Measurements from ENCODE around the gene PTBP1. TPM values are rescaled to one million over a fixed set of nuclear protein-coding genes. Genes with fewer than 3 reads are reported as not detected.
A peak's percentile ranks its signal among the peaks of the same experiment; 100 is the strongest.

The PTBP1 gene
- total and polyA plus RNA-seq, 2 experiments from 2014 or later = 539 to 632 TPM

GRCh38 chr19:812049-812746 is 14.9 kb downstream of the PTBP1 start (continued):
- TF ChIP-seq, protein P1, sequence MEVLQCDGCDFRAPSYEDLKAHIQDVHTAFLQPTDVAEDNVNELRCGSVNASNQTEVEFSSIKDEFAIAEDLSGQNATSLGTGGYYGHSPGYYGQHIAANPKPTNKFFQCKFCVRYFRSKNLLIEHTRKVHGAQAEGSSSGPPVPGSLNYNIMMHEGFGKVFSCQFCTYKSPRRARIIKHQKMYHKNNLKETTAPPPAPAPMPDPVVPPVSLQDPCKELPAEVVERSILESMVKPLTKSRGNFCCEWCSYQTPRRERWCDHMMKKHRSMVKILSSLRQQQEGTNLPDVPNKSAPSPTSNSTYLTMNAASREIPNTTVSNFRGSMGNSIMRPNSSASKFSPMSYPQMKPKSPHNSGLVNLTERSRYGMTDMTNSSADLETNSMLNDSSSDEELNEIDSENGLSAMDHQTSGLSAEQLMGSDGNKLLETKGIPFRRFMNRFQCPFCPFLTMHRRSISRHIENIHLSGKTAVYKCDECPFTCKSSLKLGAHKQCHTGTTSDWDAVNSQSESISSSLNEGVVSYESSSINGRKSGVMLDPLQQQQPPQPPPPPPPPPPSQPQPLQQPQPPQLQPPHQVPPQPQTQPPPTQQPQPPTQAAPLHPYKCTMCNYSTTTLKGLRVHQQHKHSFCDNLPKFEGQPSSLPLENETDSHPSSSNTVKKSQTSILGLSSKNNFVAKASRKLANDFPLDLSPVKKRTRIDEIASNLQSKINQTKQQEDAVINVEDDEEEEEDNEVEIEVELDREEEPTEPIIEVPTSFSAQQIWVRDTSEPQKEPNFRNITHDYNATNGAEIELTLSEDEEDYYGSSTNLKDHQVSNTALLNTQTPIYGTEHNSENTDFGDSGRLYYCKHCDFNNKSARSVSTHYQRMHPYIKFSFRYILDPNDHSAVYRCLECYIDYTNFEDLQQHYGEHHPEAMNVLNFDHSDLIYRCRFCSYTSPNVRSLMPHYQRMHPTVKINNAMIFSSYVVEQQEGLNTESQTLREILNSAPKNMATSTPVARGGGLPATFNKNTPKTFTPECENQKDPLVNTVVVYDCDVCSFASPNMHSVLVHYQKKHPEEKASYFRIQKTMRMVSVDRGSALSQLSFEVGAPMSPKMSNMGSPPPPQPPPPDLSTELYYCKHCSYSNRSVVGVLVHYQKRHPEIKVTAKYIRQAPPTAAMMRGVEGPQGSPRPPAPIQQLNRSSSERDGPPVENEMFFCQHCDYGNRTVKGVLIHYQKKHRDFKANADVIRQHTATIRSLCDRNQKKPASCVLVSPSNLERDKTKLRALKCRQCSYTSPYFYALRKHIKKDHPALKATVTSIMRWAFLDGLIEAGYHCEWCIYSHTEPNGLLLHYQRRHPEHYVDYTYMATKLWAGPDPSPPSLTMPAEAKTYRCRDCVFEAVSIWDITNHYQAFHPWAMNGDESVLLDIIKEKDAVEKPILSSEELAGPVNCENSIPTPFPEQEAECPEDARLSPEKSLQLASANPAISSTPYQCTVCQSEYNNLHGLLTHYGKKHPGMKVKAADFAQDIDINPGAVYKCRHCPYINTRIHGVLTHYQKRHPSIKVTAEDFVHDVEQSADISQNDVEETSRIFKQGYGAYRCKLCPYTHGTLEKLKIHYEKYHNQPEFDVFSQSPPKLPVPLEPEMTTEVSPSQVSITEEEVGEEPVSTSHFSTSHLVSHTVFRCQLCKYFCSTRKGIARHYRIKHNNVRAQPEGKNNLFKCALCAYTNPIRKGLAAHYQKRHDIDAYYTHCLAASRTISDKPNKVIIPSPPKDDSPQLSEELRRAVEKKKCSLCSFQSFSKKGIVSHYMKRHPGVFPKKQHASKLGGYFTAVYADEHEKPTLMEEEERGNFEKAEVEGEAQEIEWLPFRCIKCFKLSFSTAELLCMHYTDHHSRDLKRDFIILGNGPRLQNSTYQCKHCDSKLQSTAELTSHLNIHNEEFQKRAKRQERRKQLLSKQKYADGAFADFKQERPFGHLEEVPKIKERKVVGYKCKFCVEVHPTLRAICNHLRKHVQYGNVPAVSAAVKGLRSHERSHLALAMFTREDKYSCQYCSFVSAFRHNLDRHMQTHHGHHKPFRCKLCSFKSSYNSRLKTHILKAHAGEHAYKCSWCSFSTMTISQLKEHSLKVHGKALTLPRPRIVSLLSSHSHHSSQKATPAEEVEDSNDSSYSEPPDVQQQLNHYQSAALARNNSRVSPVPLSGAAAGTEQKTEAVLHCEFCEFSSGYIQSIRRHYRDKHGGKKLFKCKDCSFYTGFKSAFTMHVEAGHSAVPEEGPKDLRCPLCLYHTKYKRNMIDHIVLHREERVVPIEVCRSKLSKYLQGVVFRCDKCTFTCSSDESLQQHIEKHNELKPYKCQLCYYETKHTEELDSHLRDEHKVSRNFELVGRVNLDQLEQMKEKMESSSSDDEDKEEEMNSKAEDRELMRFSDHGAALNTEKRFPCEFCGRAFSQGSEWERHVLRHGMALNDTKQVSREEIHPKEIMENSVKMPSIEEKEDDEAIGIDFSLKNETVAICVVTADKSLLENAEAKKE (CRISPR knock-in tag; IDR thresholded peaks at IDR 0.05) = no peak
- TF ChIP-seq ZNF114 (CRISPR knock-in tag; IDR thresholded peaks at IDR 0.05) (no peak), CREB1 (CRISPR knock-in tag; IDR thresholded peaks at IDR 0.05; ENCODE audit: low read depth) (no peak), POLR2AphosphoS5 (IDR thresholded peaks at IDR 0.05; ENCODE audit: low read depth) (peak; percentile 27; the same call in 1 of the 2 replicates), JUNB (IDR thresholded peaks at IDR 0.05; ENCODE audit: unreplicated experiment) (no peak)
- TF ChIP-seq, protein P2, sequence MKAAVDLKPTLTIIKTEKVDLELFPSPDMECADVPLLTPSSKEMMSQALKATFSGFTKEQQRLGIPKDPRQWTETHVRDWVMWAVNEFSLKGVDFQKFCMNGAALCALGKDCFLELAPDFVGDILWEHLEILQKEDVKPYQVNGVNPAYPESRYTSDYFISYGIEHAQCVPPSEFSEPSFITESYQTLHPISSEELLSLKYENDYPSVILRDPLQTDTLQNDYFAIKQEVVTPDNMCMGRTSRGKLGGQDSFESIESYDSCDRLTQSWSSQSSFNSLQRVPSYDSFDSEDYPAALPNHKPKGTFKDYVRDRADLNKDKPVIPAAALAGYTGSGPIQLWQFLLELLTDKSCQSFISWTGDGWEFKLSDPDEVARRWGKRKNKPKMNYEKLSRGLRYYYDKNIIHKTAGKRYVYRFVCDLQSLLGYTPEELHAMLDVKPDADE (IDR thresholded peaks at IDR 0.05) = no peak

- TF ChIP-seq EZH2 (IDR thresholded peaks at IDR 0.05; ENCODE audit: low read depth, unreplicated experiment) = no peak
- peaks cover 29% of the 10 kb centered on the region for H3K36me3 ChIP-seq (ENCODE audit: insufficient read depth)
- peak; percentile 6 for ATAC-seq
- no peak overlapping the region for H2AFZ ChIP-seq
- H3K4me2 ChIP-seq = no peak overlapping the region
- H4K20me1 ChIP-seq (replicated peaks; ENCODE audit: insufficient read depth) = peaks cover 22% of the 10 kb centered on the region
- Mint-ChIP-seq H3K4me1 (0 out of 3 replicates have a peak, but pooled peaks cover 2% of the 10 kb centered on the region), H3K4me3 (no peak overlapping the region), H3K9me3 (peaks cover 2% of the 10 kb centered on the region; the same call in 2 of the 3 replicates), H3K27ac (no peak overlapping the region), H3K27me3 (ENCODE audit: insufficient read depth, low read depth, poor library complexity) (peaks cover 28% of the 10 kb centered on the region), H3K36me3 (ENCODE audit: low read depth) (peaks cover 64% of the 10 kb centered on the region)
- 0 out of 2 replicates have a peak, but pooled peaks cover 4% of the 10 kb centered on the region for H3K9me2 ChIP-seq (ENCODE audit: insufficient read depth)
- no peak overlapping the region for H3K27ac ChIP-seq (ENCODE audit: low read depth)
- H3K79me2 ChIP-seq (replicated peaks; ENCODE audit: insufficient read depth) = peaks cover 11% of the 10 kb centered on the region
- peaks cover 42% of the 10 kb centered on the region for H3F3A ChIP-seq (replicated peaks; ENCODE audit: low read depth)
- H3K4me3 ChIP-seq = no peak overlapping the region
- peak; percentile 36 for DNase-seq (ENCODE audit: low spot score)
- no peaks in the 10 kb centered on the region for H3K27me3 ChIP-seq (ENCODE audit: insufficient read depth)
- H3K4me1 ChIP-seq (ENCODE audit: insufficient read depth) = no peaks in the 10 kb centered on the region; the same call in 1 of the 2 replicates
These were observed 15.5 kb downstream of the PTBP1 start for GRCh38 chr19:812747-813218.
